Skeletal muscle satellite cell (primary cell): ENCODE data around the gene SLC35E1. TPM values are rescaled to one million over a fixed set of nuclear protein-coding genes. Genes with fewer than 3 reads are reported as not detected.

Experiments
- small RNA-seq: library from RNA; depleted of rRNA; stranded (forward); fragments of <200 nt; gene quantifications from one replicate; pipeline ENCODE3, GENCODE V24; 2012

The SLC35E1 gene

Small RNA genes lying within 50 kb of the gene (small RNA-seq; reads per million reads assigned to genes)
- not detected for gene RN7SL146P
